ENCODE measurements around the gene COLEC11. TPM values are rescaled to one million over a fixed set of nuclear protein-coding genes. Genes with fewer than 3 reads are reported as not detected.
"Not testable (repeated sequence)": the region's sequence is repeated elsewhere in the genome, so short reads cannot be mapped to it uniquely, and the experiment has no call there.

The COLEC11 gene
- total RNA-seq, 1 donor from 2014 or later: 0.26 TPM

DNA sequence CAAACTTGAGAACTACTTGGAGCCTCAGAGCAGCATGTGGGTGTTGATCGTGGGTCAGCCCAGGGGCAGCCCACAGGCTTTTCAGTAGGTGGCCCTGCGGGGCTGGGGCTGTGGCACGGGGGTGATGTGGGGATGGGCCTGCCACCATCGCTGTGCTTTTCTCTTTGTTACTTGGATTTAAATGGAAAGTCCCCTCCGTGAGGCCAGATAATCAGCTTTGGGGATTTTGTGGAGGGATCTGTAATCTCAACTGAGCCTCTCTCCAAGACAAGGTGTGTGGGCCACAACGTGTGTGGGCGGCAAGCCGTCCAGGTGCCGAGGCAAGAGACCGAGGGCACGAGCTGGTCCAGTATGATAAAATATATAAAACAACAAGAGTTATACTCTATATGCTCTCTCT lies 16.7 kb downstream of the COLEC11 start:
- no peak overlapping the region for H3K4me3 ChIP-seq (ENCODE audit: low read depth, low read length)
- TF ChIP-seq, protein P1, sequence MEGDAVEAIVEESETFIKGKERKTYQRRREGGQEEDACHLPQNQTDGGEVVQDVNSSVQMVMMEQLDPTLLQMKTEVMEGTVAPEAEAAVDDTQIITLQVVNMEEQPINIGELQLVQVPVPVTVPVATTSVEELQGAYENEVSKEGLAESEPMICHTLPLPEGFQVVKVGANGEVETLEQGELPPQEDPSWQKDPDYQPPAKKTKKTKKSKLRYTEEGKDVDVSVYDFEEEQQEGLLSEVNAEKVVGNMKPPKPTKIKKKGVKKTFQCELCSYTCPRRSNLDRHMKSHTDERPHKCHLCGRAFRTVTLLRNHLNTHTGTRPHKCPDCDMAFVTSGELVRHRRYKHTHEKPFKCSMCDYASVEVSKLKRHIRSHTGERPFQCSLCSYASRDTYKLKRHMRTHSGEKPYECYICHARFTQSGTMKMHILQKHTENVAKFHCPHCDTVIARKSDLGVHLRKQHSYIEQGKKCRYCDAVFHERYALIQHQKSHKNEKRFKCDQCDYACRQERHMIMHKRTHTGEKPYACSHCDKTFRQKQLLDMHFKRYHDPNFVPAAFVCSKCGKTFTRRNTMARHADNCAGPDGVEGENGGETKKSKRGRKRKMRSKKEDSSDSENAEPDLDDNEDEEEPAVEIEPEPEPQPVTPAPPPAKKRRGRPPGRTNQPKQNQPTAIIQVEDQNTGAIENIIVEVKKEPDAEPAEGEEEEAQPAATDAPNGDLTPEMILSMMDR (IDR thresholded peaks at IDR 0.05; ENCODE audit: insufficient read depth, low read length, severe bottlenecking): no peak
- no peaks in the 10 kb centered on the region for H3K27me3 ChIP-seq (ENCODE audit: control insufficient read depth, insufficient read depth, low read length)
- no peaks in the 10 kb centered on the region for H3K36me3 ChIP-seq (ENCODE audit: control insufficient read depth, insufficient read depth, low read length)
- DNase-seq (ENCODE audit: low read depth): no peak
- no peak for FAIRE-seq

DNA sequence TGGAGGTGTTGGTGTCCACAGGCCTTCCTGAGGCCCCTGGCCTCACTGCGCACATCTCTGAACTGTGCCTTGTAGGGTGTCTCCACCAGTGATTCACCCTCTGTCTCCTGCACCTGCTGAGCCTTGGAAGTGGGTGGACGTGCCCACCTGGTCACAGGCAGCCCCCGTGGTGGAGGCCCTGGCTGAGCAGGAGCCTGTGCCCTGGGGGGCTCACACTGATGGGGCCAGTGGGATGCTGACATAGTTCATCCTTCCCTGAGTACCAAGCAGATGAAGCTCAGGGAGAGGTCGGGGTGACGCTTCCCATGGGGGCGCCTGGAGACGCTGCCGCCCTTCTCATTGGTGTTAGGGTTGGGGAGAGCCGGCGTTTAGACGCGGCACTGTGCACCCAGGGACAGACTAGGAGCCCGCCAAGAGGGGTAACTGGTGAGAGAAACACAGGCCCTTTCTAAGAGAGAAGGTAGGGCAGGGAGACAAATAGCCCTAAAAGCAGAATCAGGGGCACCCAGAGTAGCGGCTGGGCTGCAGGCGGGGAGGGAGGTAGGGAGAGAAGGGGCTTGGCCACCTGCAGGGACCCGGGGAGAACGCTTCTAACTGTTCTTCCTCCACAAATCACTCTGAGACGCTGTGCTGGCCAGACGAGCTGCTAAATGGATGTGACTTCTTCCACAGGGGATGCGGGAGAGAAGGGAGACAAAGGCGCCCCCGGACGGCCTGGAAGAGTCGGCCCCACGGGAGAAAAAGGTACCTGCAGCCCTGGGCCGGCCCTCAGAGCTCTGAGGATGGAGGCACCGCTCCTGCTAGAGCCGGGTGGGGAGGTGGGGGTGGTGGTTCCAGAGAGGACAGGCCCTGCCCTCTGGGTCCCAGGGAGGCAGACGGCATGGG lies 18.0 kb downstream of the COLEC11 start:
- no peaks in the 10 kb centered on the region for H3K27me3 ChIP-seq (ENCODE audit: control insufficient read depth, insufficient read depth, low read length)
- no peaks in the 10 kb centered on the region for H3K36me3 ChIP-seq (ENCODE audit: control insufficient read depth, insufficient read depth, low read length)
- H3K4me3 ChIP-seq (ENCODE audit: low read depth, low read length): no peak overlapping the region
- FAIRE-seq (no peak), DNase-seq (ENCODE audit: low read depth) (no peak)
- TF ChIP-seq, protein P1 (IDR thresholded peaks at IDR 0.05; ENCODE audit: insufficient read depth, low read length, severe bottlenecking): no peak

GRCh38 chr2:3613524-3613905 lies 18.6 kb downstream of the COLEC11 start:
- no peaks in the 10 kb centered on the region for H3K36me3 ChIP-seq (ENCODE audit: control insufficient read depth, insufficient read depth, low read length)
- TF ChIP-seq, protein P1 (IDR thresholded peaks at IDR 0.05; ENCODE audit: insufficient read depth, low read length, severe bottlenecking): no peak
- H3K27me3 ChIP-seq (ENCODE audit: control insufficient read depth, insufficient read depth, low read length): no peaks in the 10 kb centered on the region
- no peak overlapping the region for H3K4me3 ChIP-seq (ENCODE audit: low read depth, low read length)
- DNase-seq (ENCODE audit: low read depth) (no peak), FAIRE-seq (no peak)

DNA sequence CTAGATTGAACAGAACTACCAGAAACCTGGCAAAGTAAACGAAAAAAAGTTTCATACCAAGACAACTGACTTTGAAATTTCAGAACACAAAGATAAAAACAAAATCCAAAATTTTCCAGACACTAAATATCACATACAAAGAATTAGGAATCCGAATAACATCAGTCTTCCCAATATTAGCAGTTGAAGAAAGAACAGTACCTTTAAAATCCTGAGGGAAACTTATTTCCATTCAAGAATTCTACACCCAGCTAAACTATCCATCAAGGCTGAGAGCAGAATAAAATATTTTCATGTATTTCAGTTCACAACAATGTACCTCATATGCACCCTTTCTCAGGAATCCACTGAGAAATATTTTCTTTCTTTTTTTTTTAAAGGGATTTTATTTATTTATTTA lies 19.8 kb downstream of the COLEC11 start:
- DNase-seq (ENCODE audit: low read depth); H3K4me3 ChIP-seq (ENCODE audit: low read depth, low read length); FAIRE-seq; H3K27me3 ChIP-seq (ENCODE audit: control insufficient read depth, insufficient read depth, low read length); H3K36me3 ChIP-seq (ENCODE audit: control insufficient read depth, insufficient read depth, low read length): not testable (repeated sequence)

- not testable (repeated sequence) for H3K4me3 ChIP-seq (ENCODE audit: low read depth, low read length); FAIRE-seq; H3K27me3 ChIP-seq (ENCODE audit: control insufficient read depth, insufficient read depth, low read length); DNase-seq (ENCODE audit: low read depth); H3K36me3 ChIP-seq (ENCODE audit: control insufficient read depth, insufficient read depth, low read length)
These were observed 20.8 kb downstream of the COLEC11 start for GRCh38 chr2:3615541-3616200.

DNA sequence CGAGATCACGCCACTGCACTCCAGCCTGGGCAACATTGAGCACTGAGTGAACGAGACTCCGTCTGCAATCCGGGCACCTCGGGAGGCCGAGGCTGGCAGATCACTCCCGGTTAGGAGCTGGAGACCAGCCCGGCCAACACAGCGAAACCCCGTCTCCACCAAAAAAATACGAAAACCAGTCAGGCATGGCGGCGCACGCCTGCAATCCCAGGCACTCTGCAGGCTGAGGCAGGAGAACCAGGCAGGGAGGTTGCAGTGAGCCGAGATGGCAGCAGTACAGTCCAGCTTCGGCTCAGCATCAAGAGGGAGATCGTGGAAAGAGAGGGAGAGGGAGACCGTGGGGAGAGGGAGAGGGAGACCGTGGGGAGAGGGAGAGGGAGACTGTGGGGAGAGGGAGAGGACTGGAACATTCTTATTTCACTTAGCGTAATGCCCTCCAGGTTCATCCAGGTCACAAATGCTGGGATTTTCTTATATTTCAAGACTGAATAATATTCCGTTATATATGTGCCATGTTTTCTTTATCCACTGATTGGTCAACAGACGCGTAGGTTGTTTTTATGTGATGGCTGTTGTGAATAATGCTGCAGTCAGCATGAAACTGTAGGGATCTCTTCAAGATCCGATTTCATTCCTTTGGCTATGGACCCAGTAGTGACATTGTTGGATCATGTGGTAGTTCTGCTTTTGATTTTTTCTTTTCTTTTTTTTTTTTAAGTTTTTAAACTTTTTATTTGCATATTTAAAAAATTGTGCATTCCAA lies 21.7 kb downstream of the COLEC11 start:
- not testable (repeated sequence) for H3K36me3 ChIP-seq (ENCODE audit: control insufficient read depth, insufficient read depth, low read length); H3K4me3 ChIP-seq (ENCODE audit: low read depth, low read length); FAIRE-seq; DNase-seq (ENCODE audit: low read depth); H3K27me3 ChIP-seq (ENCODE audit: control insufficient read depth, insufficient read depth, low read length)
